Stimulated activated CD8-positive, alpha-beta memory T cell treated with anti-CD3 and anti-CD28 coated beads, Interleukin-4, amount 100 ng/mL, for 1 hour (primary cell): ENCODE data around the gene PAM16.
"Not testable (repeated sequence)": the region's sequence is repeated elsewhere in the genome, so short reads cannot be mapped to it uniquely, and the experiment has no call there.

ENCODE experiments used
- DNase-seq, 2 donors: peaks; one replicate each; pipeline ENCODE4 v3.0.0-alpha.2; 2020; ENCODE audit warnings: low read depth in 2 of 2, low spot score in 1 of 2

PAM16 gene

GRCh38 chr16:4350787-4351659 lies at the start of gene PAM16:
PAM16 (minus strand) TSS chr16:4351321; CDS start chr16:4351234, 87 bp downstream.
- peak; percentile 94 to 96 for DNase-seq

- no peak for DNase-seq
Observed at GRCh38 chr16:4399001-4399730, 48.0 kb upstream of the PAM16 start.

- DNase-seq, result no peak
Observed at GRCh38 chr16:4395055-4395726, 44.1 kb upstream of the PAM16 start.

- DNase-seq, result not testable (repeated sequence)
Observed at GRCh38 chr16:4393850-4394249, 42.7 kb upstream of the PAM16 start.

GRCh38 chr16:4393240-4393600 lies 42.1 kb upstream of the PAM16 start:
- no peak for DNase-seq

- DNase-seq, result no peak
Observed at GRCh38 chr16:4392382-4393239, 41.5 kb upstream of the PAM16 start.

GRCh38 chr16:4391631-4392381 lies 40.7 kb upstream of the PAM16 start:
- DNase-seq, result no peak

- no peak for DNase-seq
Observed at GRCh38 chr16:4390266-4391260, 39.4 kb upstream of the PAM16 start.

- DNase-seq, result no peak
Observed at GRCh38 chr16:4389051-4389955, 38.2 kb upstream of the PAM16 start.

- no peak for DNase-seq
Observed at GRCh38 chr16:4388271-4389021, 37.3 kb upstream of the PAM16 start.

GRCh38 chr16:4387781-4388180 lies 36.7 kb upstream of the PAM16 start:
- DNase-seq, result no peak

GRCh38 chr16:4386951-4387565 lies 35.9 kb upstream of the PAM16 start:
- no peak for DNase-seq

GRCh38 chr16:4386451-4386805 lies 35.3 kb upstream of the PAM16 start:
- no peak for DNase-seq

- no peak for DNase-seq
Observed at GRCh38 chr16:4385789-4386450, 34.8 kb upstream of the PAM16 start.

- no peak for DNase-seq
Observed at GRCh38 chr16:4385066-4385788, 34.1 kb upstream of the PAM16 start.

GRCh38 chr16:4384509-4384942 lies 33.4 kb upstream of the PAM16 start:
- no peak for DNase-seq
